ENCODE results near the gene MMP7.

DNA sequence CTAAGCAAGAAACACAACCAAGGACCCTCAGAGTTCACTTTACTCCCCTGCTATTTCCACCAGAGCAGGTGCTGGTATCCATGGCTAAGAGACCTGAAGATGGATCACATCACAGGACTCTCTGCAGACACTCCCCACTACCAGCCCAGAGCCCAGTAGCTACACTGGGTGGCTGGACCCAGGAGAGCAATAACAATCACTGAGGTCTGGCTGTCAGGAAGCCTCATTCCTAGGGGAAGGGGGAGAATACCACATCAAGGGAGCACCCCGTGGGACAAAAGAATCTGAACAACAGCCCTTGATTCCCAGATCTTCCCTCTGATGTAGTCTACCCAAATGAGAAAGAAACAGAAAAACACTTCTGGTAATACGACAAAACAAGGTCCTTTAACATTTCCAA is 9.0 kb upstream of the MMP7 start:
- TF ChIP-seq, protein P1, sequence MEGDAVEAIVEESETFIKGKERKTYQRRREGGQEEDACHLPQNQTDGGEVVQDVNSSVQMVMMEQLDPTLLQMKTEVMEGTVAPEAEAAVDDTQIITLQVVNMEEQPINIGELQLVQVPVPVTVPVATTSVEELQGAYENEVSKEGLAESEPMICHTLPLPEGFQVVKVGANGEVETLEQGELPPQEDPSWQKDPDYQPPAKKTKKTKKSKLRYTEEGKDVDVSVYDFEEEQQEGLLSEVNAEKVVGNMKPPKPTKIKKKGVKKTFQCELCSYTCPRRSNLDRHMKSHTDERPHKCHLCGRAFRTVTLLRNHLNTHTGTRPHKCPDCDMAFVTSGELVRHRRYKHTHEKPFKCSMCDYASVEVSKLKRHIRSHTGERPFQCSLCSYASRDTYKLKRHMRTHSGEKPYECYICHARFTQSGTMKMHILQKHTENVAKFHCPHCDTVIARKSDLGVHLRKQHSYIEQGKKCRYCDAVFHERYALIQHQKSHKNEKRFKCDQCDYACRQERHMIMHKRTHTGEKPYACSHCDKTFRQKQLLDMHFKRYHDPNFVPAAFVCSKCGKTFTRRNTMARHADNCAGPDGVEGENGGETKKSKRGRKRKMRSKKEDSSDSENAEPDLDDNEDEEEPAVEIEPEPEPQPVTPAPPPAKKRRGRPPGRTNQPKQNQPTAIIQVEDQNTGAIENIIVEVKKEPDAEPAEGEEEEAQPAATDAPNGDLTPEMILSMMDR (IDR thresholded peaks at IDR 0.05): no peak
- no peak for TF ChIP-seq POLR2A (IDR thresholded peaks at IDR 0.05)

All from adrenal gland (tissue), 5 donors.